ENCODE data around the gene AAMP.

- no peak for TF ChIP-seq PKNOX1 (IDR thresholded peaks at IDR 0.05)
- TF ChIP-seq BHLHE40 (IDR thresholded peaks at IDR 0.05; ENCODE audit: borderline replicate concordance) = no peak
- no peak for TF ChIP-seq CTBP1 (IDR thresholded peaks at IDR 0.05; ENCODE audit: borderline replicate concordance)
- no peak for TF ChIP-seq SP1 (IDR thresholded peaks at IDR 0.05)
- TF ChIP-seq FOXA1 (IDR thresholded peaks at IDR 0.05) = no peak
- TF ChIP-seq L3MBTL2 (conservative IDR thresholded peaks at IDR 0.05) = no peak
- no peak for TF ChIP-seq ELF4 (IDR thresholded peaks at IDR 0.05)
- no peak for TF ChIP-seq NFRKB (IDR thresholded peaks at IDR 0.05)
- no peak for TF ChIP-seq FOXK2 (IDR thresholded peaks at IDR 0.05)
- TF ChIP-seq TARDBP (IDR thresholded peaks at IDR 0.05) = no peak
- no peak for TF ChIP-seq FOXM1 (IDR thresholded peaks at IDR 0.05; ENCODE audit: borderline replicate concordance)
Observed at GRCh38 chr2:218262237-218262600, 7.7 kb downstream of the AAMP start.

All from HEK293T (cell line).